Parathyroid adenoma (tissue), 2 donors: ENCODE results near the gene ZNF292.

Experiments
- H2AFZ ChIP-seq: fragments of 300-600 bp; sonication (generic); one replicate; pipeline ENCODE4 v1.7.0; 2017; ENCODE audit warnings: antibody characterized with exemption, mild to moderate bottlenecking
- H3K27ac ChIP-seq: fragments of 300-600 bp; sonication (generic); one replicate; pipeline ENCODE4 v1.7.0; 2017
- H3K27me3 ChIP-seq: fragments of 300-600 bp; sonication (generic); one replicate; pipeline ENCODE4 v1.7.0; 2017; ENCODE audit warnings: low read length; ENCODE audit not compliant: control insufficient read depth, insufficient read depth
- H3K36me3 ChIP-seq: fragments of 300-600 bp; sonication (generic); one replicate; pipeline ENCODE4 v1.7.0; 2017; ENCODE audit warnings: low read length; ENCODE audit not compliant: control insufficient read depth, insufficient read depth
- H3K4me1 ChIP-seq: fragments of 300-600 bp; sonication (generic); one replicate; pipeline ENCODE4 v1.7.0; 2017; ENCODE audit warnings: control low read depth
- H3K4me2 ChIP-seq: fragments of 300-600 bp; sonication (generic); one replicate; pipeline ENCODE4 v1.7.0; 2017; ENCODE audit warnings: low read length
- H3K4me3 ChIP-seq: fragments of 300-600 bp; sonication (generic); one replicate; pipeline ENCODE4 v1.7.0; 2017; ENCODE audit warnings: low read depth, low read length
- H3K79me2 ChIP-seq: fragments of 300-600 bp; sonication (generic); one replicate; pipeline ENCODE4 v1.7.0; 2017; ENCODE audit warnings: control low read depth
- H3K9ac ChIP-seq: fragments of 300-600 bp; sonication (generic); one replicate; pipeline ENCODE4 v1.7.0; 2017; ENCODE audit warnings: mild to moderate bottlenecking
- H3K9me3 ChIP-seq: fragments of 300-600 bp; sonication (generic); one replicate; pipeline ENCODE4 v1.7.0; 2017; ENCODE audit warnings: low read length; ENCODE audit not compliant: control insufficient read depth
- CTCF ChIP-seq: fragments of 300-600 bp; sonication (generic); IDR thresholded peaks from one replicate; pipeline ENCODE4 v1.7.0; 2017; ENCODE audit warnings: antibody characterized with exemption, mild to moderate bottlenecking
- donor health status: primary hyperparathyroidism.

Gene ZNF292

GRCh38 chr6:87213364-87213763, 58.0 kb downstream of the ZNF292 start:
- Histone ChIP-seq H3K79me2 (peaks cover 6% of the 10 kb centered on the region), H3K4me1 (peaks cover 19% of the 10 kb centered on the region)
- no peak for TF ChIP-seq CTCF

GRCh38 chr6:87214831-87215230, 59.5 kb downstream of the ZNF292 start:
- H3K9me3 ChIP-seq, result no peaks in the 10 kb centered on the region
- peak overlapping the region; percentile 18 for H3K4me2 ChIP-seq
- no peak overlapping the region for H3K27ac ChIP-seq
- no peak for TF ChIP-seq CTCF
- H3K4me1 ChIP-seq, result peaks cover 19% of the 10 kb centered on the region
- H3K27me3 ChIP-seq, result no peaks in the 10 kb centered on the region
- H3K9ac ChIP-seq, result no peak overlapping the region
- no peaks in the 10 kb centered on the region for H3K36me3 ChIP-seq
- peak overlapping the region; percentile 24 for H3K4me3 ChIP-seq
- H2AFZ ChIP-seq, result no peak overlapping the region
- peaks cover 2% of the 10 kb centered on the region for H3K79me2 ChIP-seq

More at GRCh38 chr6:87213364-87213763, 58.0 kb downstream of the ZNF292 start:
- no peak overlapping the region for H3K27ac ChIP-seq
- H3K9me3 ChIP-seq, result no peaks in the 10 kb centered on the region
- H3K4me3 ChIP-seq, result peak overlapping the region; percentile 24
- H2AFZ ChIP-seq, result no peak overlapping the region
- no peaks in the 10 kb centered on the region for H3K27me3 ChIP-seq
- H3K9ac ChIP-seq, result no peak overlapping the region
- no peaks in the 10 kb centered on the region for H3K36me3 ChIP-seq
- H3K4me2 ChIP-seq, result peak overlapping the region; percentile 46

- Histone ChIP-seq H3K36me3 (no peaks in the 10 kb centered on the region), H3K9ac (no peak overlapping the region), H3K4me3 (no peak overlapping the region), H2AFZ (no peak overlapping the region), H3K4me2 (no peak overlapping the region), H3K4me1 (no peaks in the 10 kb centered on the region), H3K27ac (no peak overlapping the region), H3K27me3 (no peaks in the 10 kb centered on the region), H3K79me2 (no peaks in the 10 kb centered on the region), H3K9me3 (no peaks in the 10 kb centered on the region)
- TF ChIP-seq CTCF, result no peak
Observed at GRCh38 chr6:87220997-87221396, 65.6 kb downstream of the ZNF292 start.

GRCh38 chr6:87222676-87223075, 67.3 kb downstream of the ZNF292 start:
- Histone ChIP-seq H3K9ac (no peak overlapping the region), H3K36me3 (no peaks in the 10 kb centered on the region), H3K9me3 (no peaks in the 10 kb centered on the region), H2AFZ (no peak overlapping the region), H3K4me2 (no peak overlapping the region), H3K27ac (no peak overlapping the region), H3K4me3 (no peak overlapping the region), H3K27me3 (no peaks in the 10 kb centered on the region), H3K79me2 (peaks cover 3% of the 10 kb centered on the region), H3K4me1 (no peaks in the 10 kb centered on the region)
- no peak for TF ChIP-seq CTCF

- TF ChIP-seq CTCF, result no peak
- Histone ChIP-seq H3K27me3 (no peaks in the 10 kb centered on the region), H3K4me1 (no peaks in the 10 kb centered on the region), H3K4me2 (no peak overlapping the region), H3K9me3 (no peaks in the 10 kb centered on the region), H3K4me3 (no peak overlapping the region), H3K36me3 (no peaks in the 10 kb centered on the region), H3K79me2 (peaks cover 3% of the 10 kb centered on the region), H3K9ac (no peak overlapping the region), H2AFZ (no peak overlapping the region), H3K27ac (no peak overlapping the region)
Observed at GRCh38 chr6:87224971-87225370, 69.6 kb downstream of the ZNF292 start.
